ENCODE results near the gene ENO2.
A peak's percentile ranks its signal among the peaks of the same experiment; 100 is the strongest.
"Not testable (repeated sequence)": the region's sequence is repeated elsewhere in the genome, so short reads cannot be mapped to it uniquely, and the experiment has no call there.

Gene ENO2

GRCh38 chr12:6869049-6870021 is 45.0 kb upstream of the ENO2 start:
- H3K4me3 ChIP-seq (replicated peaks; ENCODE audit: low read depth, low read length), result peak overlapping the region; percentile 85
- DNase-seq (ENCODE audit: low read depth), result peak; percentile 81
- peak; percentile 85 for TF ChIP-seq CTCF (IDR thresholded peaks at IDR 0.05; ENCODE audit: low read length, missing control alignments)

GRCh38 chr12:6870304-6870703 is 44.1 kb upstream of the ENO2 start:
- DNase-seq (ENCODE audit: low read depth); H3K4me3 ChIP-seq (replicated peaks; ENCODE audit: low read depth, low read length): not testable (repeated sequence)

GRCh38 chr12:6871052-6871957 is 43.1 kb upstream of the ENO2 start:
- DNase-seq (ENCODE audit: low read depth), result no peak
- TF ChIP-seq CTCF (IDR thresholded peaks at IDR 0.05; ENCODE audit: low read length, missing control alignments), result no peak
- peak overlapping the region; percentile 83 for H3K4me3 ChIP-seq (replicated peaks; ENCODE audit: low read depth, low read length)

- TF ChIP-seq CTCF (IDR thresholded peaks at IDR 0.05; ENCODE audit: low read length, missing control alignments), result peak; percentile 91
- DNase-seq (ENCODE audit: low read depth), result peak; percentile 70
- H3K4me3 ChIP-seq (replicated peaks; ENCODE audit: low read depth, low read length), result peak overlapping the region; percentile 83
Observed at GRCh38 chr12:6872073-6873048, 42.0 kb upstream of the ENO2 start.

GRCh38 chr12:6873094-6874014 is 41.0 kb upstream of the ENO2 start, which contains the start of gene SPSB2:
TSS of gene SPSB2 (minus strand) at chr12:6873303. CDS start at chr12:6872901, 402 bp downstream.
- no peak for TF ChIP-seq CTCF (IDR thresholded peaks at IDR 0.05; ENCODE audit: low read length, missing control alignments)
- peak; percentile 96 for DNase-seq (ENCODE audit: low read depth)
- H3K4me3 ChIP-seq (replicated peaks; ENCODE audit: low read depth, low read length), result peak within 1 kb of the TSS; percentile 83

- DNase-seq (ENCODE audit: low read depth), result not testable (repeated sequence)
- H3K4me3 ChIP-seq (replicated peaks; ENCODE audit: low read depth, low read length), result peak overlapping the region; percentile 83
Observed at GRCh38 chr12:6874015-6874368, 40.4 kb upstream of the ENO2 start.

GRCh38 chr12:6879824-6880223 is 34.6 kb upstream of the ENO2 start:
- DNase-seq (ENCODE audit: low read depth), result not testable (repeated sequence)

More at GRCh38 chr12:6879824-6880223, 34.6 kb upstream of the ENO2 start:
- not testable (repeated sequence) for H3K4me3 ChIP-seq (replicated peaks; ENCODE audit: low read depth, low read length)
